ENCODE measurements around the gene IRF8.
A peak's percentile ranks its signal among the peaks of the same experiment; 100 is the strongest.
"Not testable (repeated sequence)": the region's sequence is repeated elsewhere in the genome, so short reads cannot be mapped to it uniquely, and the experiment has no call there.

The IRF8 gene, protein sequence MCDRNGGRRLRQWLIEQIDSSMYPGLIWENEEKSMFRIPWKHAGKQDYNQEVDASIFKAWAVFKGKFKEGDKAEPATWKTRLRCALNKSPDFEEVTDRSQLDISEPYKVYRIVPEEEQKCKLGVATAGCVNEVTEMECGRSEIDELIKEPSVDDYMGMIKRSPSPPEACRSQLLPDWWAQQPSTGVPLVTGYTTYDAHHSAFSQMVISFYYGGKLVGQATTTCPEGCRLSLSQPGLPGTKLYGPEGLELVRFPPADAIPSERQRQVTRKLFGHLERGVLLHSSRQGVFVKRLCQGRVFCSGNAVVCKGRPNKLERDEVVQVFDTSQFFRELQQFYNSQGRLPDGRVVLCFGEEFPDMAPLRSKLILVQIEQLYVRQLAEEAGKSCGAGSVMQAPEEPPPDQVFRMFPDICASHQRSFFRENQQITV

DNA sequence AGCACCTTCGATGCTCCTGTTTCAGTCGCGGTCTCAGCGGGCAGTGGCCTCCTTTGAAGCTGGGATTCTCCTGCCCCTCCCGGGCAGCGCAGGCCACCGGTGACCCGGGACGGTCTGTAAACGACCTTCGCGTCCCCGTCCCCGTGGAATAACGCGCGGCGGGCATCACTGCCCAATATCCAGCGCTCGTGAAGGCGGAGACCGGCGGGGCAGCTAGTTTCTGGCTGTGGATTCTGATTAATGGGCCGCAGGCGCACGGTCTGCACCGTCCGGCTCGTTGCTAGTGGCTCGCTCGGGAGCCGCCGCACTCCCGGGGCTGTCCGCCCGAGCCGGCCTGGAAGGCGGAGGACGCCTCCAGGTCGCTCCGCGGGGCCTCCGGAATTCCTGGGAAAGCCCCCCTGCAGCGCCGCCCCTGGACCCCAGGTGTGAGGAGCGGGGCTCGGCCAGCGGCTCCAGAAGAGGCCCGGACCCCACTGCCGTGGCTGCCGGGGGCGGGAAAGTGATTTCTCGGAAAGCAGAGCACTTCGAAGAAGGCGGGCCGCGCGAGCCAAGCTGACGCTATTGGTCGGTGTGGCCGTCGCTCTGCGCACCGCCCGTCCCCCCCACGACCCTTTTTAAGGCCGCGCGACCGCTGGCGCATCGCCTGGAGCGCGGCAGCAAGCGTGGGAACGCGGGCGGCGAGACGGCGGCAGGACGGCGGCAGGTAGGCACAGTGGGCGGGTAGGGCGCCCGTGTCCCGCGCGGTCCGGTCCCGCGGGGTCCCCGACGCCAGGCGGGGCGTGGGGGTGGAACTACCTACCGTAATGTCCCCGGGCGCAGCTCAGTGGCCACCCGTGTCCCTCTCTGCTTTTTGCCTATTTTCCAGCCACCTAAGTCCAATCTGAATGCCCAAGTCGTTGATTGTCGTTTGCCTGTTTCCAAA lies at the start of gene IRF8:
TSS of gene IRF8 (plus strand) at position 642 of the 922 bp plus-strand sequence. CDS start 3,854 bp downstream, outside the sequence.
- FAIRE-seq (peak; percentile 79), DNase-seq (ENCODE audit: insufficient read length, low spot score) (peak; percentile 71)

DNA sequence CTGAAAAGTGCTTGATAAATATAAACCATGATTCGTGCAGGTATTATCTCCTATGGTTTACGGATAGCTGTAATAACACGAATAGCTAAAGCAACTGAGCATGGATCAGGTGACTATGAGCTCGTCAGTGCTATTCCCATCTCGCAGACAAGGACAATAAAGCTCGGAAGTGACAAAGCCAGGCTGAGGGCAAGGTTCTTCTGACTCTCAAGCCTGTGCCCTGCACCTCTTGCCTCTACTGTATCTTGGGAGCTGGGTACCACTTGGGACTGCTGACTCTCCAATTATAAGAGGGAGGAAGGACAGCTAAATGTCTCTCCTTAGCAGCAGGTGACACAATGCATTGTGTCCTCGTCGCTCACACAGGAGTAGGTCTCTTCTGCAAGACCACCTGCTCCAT lies 49.6 kb upstream of the IRF8 start:
- FAIRE-seq (no peak), DNase-seq (ENCODE audit: insufficient read length, low spot score) (no peak)

DNA sequence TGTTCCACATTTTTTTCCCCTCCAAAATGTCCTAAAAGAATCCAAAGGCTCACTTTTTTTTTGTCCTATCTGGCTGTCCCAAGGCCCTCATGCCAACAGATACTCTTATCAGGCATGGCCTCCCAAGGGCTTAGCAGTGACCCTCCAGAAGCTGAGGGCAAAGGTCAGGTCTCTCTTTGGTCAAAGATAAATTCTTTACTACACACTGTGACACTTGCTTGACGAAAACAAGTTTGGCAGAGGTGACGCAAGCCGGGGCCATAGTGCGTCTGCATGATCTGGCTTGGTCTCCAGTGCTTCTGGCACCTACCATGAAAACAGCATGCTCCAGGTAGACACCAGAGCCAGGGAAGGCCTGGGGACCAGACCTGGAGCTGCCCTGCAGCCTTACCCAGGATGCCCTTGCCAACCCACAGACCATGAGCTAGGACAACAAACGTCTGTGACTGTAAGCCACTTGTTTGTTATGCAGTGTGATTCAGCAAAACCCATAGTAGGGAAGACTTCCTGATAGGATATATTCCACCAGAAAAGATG lies 48.5 kb upstream of the IRF8 start:
- FAIRE-seq (no peak), DNase-seq (ENCODE audit: insufficient read length, low spot score) (no peak)

DNA sequence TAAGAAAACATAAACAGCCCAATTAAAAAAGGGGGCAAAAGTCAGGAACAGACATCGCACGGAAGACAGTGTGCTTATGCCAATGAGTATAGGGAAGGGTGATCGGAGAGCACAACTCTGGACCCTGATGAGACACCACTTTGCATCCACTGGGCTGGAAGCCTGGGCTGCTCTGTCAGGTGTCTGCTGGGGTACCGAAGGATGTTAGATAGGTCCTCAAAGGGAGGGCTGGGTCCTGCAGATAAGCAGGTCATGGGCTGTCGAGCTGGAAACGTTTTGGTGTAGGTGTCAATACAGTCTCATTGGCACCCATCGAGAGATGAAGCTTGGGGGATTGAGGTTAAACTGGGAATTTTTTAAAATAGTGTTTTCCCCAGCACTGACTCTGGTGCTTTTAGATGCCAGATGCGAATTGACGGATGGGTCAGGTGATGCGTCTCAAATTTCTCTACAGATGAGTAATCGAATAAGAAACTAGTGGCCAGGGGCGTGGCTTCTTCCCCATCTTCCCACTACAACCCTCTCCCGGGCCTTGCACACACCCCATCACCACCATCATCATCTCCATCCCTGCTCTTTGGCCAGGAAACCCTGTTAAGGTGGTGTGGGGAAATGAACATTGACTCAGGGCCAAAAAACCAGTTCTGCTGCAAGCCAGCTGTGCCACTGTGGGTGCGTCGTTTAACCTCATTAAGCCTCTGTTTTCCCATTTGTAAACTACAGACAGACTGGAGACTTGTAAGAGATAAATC lies 47.8 kb upstream of the IRF8 start:
- no peak for DNase-seq (ENCODE audit: insufficient read length, low spot score)

DNA sequence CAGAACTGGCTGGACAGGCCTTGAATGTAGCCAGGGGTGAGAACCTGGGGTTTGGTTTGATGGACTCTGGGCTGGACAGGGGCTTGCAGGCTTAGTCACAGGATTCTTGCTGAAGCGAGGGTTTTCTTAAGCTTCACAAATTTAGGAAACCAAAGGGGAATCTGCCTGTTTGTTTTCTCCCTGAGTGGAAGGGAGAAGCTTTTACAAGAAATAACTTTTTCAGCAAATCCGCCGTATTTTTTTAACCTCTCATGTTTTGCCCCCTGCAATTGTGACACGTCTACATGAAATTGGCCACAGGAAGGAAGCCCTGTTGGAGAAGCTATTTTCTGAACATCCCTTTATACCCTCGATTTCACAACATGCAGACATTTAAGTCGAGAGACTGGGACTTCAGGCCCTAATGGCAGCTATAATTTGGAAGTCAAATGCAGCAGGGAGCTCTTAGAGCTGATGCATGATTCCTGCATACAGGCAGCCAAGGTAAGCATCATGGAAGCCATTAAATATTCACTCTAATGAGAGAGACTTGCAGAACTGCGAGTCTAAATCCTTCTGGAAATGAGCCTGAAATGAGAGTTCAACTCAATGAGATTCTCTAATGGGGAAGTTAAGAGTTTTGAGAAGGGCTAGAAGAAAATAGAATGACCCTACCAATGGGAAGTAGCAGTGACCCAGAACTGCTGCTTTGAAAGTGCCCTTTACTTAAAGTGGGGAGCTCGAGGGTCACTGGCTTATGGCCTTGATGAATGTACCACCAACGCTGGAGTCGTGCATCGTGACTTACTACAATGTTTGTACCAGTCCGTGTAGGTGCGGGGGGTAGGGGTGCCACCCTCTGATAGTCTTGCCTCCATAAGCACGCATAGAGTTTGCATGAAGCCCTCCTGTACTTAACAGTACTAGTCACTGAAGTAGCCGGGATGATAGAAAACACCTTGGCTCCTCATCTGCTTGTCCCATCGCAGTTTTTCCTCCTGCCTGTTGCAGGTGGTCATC lies 45.1 kb upstream of the IRF8 start:
- DNase-seq (ENCODE audit: insufficient read length, low spot score) (no peak), FAIRE-seq (no peak)

More for the DNA sequence above, 47.8 kb upstream of the IRF8 start:
- no peak for FAIRE-seq

DNA sequence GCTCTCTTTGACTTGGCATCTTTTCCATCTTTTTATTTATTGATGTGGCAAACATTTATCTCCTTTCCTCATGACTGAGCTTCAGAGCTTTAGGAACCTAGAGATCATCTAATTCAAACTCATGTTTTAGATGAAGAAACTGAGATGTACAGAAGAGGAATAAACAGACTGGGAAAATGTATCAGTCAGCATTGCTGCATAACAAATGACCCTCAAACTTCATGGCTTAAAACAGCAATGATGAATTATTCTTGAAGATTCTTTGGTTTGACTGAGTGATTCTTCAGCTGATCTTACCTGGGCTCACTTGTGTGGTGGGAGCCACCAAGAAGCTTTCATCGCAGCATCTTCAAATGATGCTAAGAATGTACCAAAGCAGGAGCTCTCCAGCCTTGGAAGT lies 44.0 kb upstream of the IRF8 start:
- DNase-seq (ENCODE audit: insufficient read length, low spot score) (no peak), FAIRE-seq (no peak)

DNA sequence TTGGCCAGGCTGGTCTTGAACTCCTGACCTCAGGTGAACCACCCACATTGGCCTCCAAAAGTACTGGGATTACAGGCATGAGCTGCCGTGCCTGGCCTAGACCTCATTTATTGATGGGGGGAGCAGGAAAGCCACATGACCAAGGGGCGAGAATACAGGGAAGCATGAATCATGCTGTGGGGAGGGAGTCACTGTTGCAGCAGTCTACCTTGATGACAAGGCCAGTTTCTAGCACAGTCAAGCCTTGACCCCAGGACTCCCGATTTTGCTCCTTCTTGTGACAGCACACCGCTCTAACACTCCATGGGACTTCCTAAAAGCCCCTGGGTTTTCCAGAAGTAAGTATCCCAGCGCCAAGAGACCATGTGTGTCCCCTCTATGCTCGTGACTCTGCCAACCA lies 42.9 kb upstream of the IRF8 start:
- DNase-seq (ENCODE audit: insufficient read length, low spot score), result no peak
- no peak for FAIRE-seq

DNA sequence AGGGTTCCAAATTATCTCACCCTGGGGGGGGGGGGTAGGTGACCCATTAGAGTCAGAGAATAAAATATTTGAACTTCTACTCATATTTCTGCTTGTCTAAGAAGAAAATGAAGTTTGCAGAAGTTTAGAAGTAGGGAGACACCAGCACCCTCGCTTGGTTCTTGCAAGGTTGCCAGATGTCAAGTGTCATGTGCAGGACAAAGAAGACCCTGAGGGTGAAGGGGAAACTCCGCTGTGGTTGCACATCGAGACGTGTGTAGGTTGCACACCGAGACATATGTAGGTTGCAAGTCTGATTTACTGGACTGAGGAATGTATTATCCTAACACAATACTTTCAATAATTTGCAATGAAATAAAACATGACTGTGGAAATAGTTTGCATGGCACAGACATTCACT lies 42.4 kb upstream of the IRF8 start:
- DNase-seq (ENCODE audit: insufficient read length, low spot score) (no peak), FAIRE-seq (no peak)

DNA sequence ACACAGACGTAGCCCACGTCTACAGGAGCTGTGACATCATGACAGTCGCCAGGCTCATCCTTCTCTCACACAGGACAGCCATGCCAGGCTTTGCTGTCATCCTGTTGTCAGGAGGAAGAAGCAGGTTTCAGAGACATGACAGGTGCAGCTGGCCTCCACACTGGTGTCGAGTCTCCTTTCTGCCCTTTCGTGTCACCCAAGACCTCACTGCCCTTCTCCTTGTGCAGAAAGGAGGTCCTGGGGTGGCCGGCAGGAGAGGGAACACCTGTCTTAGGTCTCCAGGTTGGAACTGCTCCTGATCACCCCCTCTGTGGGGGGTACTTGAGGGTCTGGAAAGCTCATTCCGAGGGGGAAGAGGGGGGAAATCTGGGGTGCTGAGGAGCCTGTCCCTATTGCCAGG lies 41.6 kb upstream of the IRF8 start:
- DNase-seq (ENCODE audit: insufficient read length, low spot score), result no peak
- no peak for FAIRE-seq

DNA sequence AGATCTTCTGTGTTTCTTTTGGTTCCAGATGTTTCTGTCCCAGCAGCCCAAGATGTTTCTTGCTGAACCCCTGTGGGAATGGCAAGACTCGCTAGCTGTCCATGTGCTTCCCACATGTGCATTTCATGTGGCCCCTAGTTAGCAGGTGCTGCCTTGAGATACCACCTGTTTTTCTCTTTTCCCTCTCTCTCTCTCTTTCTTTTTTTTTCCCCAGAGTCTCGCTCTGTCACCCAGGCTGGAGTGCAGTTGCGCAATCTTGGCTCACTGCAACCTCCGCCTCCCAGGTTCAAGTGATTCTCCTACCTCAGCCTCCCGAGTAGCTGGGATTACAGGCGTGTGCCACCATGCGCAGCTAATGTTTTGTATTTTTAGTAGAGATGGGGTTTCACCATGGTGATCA lies 40.4 kb upstream of the IRF8 start:
- not testable (repeated sequence) for DNase-seq (ENCODE audit: insufficient read length, low spot score); FAIRE-seq

DNA sequence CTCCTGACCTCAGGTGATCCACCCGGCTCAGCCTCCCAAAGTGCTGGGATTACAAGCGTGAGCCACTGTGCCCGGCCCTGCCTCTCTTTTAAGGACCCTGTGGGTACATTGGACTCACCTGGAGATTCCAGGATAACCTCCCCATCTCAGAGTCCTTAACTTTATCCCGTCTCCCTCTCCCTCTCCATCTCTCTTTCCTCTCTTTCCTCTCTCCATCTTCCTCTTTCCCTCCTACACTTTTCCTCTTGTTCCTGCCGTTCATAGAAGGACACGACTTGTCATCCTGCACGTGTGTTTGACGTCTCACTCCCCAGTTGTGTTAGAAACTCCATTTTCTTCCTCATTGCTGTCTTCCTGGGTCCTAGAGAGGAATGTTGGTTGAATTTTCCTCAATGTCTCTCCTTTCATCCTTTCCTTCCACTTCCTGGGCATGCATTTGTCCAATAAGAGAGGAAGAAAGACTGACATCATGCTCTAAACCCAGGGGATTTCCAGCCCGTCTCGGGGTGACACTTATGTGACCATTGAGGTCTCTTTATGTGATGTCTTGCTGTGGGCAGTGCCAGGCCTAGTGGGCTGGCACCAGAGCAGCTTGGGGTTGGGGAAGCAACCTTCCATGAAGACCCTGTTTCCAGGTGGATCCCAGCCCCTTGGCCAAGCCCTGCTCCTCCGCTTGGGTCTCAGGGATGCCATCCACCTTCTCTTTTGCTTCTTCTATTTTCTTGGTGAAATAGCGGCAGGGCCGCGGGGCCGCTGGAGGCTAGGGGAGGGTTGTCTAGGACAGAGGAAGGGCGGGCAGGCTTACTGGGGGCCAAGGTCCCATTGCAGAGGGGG lies 39.8 kb upstream of the IRF8 start:
- DNase-seq (ENCODE audit: insufficient read length, low spot score), result no peak
- no peak for FAIRE-seq

DNA sequence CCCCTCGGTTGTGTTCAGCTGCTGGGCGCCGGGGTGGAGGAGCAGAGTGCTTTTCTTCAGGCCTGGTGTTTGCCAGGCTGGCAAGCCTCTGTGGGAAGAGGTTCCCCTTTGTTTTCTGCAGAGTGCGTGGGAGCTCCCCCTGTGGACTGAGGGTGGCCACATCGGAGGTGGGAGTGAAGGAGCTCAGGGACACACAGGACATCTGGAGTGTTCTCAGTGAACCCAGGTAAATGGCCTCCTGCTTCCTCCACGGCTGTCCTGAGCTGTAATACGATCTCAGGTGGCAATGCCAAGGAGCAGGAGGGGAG lies 39.2 kb upstream of the IRF8 start:
- DNase-seq (ENCODE audit: insufficient read length, low spot score) (no peak), FAIRE-seq (no peak)

DNA sequence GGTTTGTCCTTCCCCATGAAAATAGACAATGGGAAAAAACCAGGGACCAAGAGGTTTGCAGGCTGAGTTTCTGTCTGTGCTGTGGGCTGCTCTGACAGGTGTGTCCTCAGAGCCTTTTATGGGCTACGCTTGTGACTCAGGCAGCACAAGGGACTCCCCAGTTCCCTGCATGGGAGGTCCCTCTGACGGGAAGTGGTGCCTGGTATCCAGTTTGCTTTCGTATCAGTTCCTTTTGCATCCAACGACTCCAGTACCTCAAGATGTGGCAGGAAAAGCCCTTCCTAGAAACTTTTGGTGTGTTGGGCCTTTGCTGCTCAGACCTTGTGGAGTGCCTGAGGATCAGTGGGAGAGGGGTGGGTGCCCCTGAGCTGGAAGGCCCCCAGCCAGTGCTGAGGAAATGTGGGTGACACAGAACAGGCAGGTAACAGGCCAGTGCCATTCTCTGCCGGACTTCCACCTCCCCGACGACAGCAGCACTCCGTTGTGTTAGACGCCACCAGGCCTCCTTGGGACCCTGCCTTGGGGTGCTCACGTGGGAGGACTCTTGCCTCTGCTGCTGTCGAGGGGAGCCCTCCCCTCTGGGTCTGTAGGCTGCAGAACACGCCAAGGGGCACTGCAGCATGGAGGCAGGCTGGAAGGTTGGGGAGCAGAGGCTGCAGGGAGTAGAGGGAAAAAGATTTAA lies 38.4 kb upstream of the IRF8 start:
- FAIRE-seq, result no peak
- no peak for DNase-seq (ENCODE audit: insufficient read length, low spot score)

DNA sequence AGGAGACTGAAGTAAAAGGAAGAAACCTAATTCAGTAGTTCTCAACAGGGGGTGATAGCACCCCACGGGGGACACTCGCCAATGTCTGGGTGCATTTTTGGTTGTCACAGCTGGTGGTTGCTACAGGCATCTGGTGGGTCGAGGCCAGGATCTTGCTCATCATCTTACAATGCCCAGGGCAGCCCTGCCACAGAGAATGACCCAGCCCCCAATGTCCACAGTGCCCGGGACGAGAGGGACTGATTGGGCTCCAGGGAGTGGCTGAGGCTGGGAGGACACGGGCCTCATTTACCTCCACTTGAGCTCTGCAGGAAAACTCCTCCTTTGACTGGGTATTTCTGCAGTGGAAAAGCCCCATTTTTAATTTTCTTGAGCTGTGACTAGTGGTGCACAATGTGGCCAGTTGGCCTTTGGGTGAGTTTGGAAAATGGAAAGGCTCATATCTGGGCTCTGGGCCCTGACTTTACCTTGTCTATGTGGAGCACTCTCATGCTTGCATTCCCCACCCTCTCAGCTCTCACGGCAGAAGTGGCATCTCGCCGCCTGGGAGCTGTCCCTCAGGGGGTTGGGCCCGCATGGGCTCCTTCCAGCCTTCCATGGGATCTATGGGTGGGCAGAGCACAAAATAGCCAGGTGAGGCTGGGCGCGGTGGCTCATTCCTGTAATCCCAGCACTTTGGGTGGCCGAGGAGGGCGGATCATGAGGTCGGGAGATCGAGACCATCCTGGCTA lies 37.7 kb upstream of the IRF8 start:
- FAIRE-seq (no peak), DNase-seq (ENCODE audit: insufficient read length, low spot score) (no peak)

DNA sequence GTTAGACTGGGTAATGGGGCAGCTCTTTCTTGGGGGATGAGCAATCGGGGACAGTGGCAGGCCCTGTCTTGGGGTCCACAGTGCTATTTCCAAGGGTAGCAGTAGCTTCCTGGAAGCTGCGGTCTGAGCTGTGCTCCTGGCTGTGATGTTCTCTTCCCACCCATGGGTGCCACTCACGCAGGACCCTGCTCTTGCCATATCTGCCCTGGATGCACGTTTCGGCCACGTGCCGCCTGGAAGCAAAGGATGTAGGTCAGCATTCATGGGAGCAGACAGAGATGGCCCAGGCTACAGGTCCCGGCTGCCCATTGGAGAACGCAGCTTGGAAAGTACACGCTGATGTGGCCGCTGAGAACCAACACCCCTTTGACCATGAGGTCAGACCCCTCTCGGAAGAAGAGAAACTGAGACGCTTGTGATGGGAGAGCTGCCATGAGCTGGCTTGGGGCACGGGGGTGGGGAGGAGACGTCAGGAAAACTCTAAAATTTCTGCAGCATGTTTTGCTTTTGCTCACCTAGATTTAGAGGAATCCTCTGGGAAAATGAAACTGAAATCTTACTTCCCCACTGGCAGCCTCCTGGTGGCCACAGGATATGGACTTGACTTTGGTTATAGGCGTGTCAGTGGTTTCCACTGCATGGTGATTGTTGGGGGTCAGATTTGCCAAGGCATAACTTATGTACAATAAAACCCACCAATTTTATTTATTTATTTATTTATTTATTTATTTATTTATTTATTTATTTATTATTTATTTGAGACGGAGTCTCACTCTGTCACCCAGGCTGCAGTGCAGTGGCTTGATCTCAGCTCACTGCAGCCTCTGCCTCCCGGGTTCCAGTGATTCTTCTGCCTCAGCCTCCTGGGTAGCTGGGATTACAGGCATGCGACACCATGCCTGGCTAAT lies 36.2 kb upstream of the IRF8 start:
- FAIRE-seq (no peak), DNase-seq (ENCODE audit: insufficient read length, low spot score) (no peak)

DNA sequence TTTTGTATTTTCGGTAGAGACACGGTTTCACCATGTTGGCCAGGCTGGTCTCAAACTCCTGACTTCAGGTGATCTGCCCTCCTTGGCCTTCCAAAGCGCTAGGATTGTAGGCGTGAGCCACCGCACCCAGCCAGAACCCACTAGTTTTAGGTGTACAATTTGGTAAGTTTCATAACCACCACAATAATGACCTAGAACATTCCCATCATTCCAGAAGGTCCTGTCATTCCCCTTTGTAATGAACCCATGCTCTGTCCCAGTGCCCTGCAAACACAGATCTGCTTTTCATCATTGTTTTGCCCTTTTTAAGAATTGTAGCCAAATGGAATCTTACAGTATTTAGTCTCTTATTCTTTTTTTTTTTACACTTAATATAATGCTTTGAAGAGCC lies 35.6 kb upstream of the IRF8 start:
- DNase-seq (ENCODE audit: insufficient read length, low spot score), result no peak
- FAIRE-seq, result no peak

DNA sequence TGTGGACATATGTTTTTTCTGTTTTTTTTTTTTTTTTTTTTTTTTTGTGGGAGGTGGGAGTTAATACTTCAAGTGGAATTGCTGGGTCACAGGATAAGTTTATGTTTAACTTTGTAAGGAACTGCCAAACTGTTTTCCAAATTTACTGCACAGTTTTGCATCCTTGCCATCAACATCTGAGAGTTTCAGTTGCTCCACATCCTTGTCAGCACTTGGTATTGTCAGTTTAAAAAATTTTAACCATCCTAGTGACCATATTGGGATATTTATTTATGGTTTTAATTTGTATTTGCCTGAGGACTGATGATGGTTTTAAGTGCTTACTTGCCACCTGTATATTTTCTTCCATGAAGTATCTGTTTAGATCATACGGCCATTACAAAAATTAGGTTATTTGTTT lies 34.0 kb upstream of the IRF8 start:
- FAIRE-seq, result no peak
- no peak for DNase-seq (ENCODE audit: insufficient read length, low spot score)
